PFSK-1 (cell line): ENCODE measurements around the gene SERP1.

Source experiments
- REST ChIP-seq, 2 experiments: IDR thresholded peaks; 2 replicates each; pipeline versions ENCODE4 v1.6.1 to v1.8.0; 2011 to 2012; ENCODE audit warnings: low read depth in 2 of 2, low read length in 2 of 2, control low read depth in 1 of 2, inconsistent platforms in 1 of 2, mild to moderate bottlenecking in 1 of 2, moderate library complexity in 1 of 2; ENCODE audit not compliant: insufficient read depth in 1 of 2
- SIN3A ChIP-seq: IDR thresholded peaks from 2 replicates; pipeline ENCODE4 v1.6.1; 2012; ENCODE audit warnings: mild to moderate bottlenecking, low read length, moderate library complexity, borderline replicate concordance; ENCODE audit not compliant: insufficient read depth
- TAF1 ChIP-seq: IDR thresholded peaks from 2 replicates; pipeline ENCODE4 v1.6.1; 2012; ENCODE audit warnings: low read length, control low read depth, borderline replicate concordance; ENCODE audit not compliant: insufficient read depth

DNA sequence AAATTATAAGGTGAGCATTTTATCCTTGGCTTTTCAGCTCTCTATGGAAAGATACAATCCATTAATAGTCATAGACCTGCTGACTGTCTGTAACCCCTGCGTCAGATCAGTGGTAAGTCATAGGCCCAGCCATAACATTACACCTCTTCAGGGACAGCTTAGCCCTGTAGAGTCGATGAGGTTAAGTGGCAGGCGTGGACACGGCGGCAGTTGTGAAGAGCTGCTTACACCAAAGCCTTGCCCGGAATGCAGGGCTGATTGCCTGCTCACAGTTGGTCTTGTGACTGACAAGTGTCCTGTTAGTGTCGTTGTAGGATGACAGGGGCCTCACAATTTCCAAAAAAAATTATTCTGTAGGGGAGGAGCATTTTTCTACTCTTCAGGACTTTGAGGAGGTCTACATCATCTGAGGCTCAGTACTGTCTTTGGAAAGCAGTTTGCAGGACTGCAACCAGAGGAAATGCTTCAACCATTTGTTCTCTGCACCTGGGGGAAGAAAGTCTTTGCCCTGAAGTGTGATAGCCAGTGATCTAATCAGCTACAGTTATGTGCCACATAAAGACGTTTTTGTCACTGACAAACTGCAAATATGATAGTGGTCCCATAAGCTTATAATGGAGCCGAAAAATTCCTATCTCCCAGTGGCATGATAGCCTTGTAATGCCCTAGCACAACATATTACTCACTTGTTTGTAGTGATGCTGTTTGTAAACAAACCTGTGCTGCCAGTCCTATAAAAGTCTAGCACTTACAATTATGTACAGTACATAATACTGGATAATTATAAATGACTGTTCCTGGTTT lies 41.9 kb upstream of the SERP1 start:
- TF ChIP-seq TAF1 (no peak), REST (IDR thresholded peaks at IDR 0.05; ENCODE audit: insufficient read depth in 1 of 2, low read depth in 2 of 2, low read length in 2 of 2) (no peak), SIN3A (no peak)
